DMS53 treated with DMSO at 0.1 percent for 48 hours (cell line): ENCODE results near the gene P2RY11.

ENCODE experiments used
- DNase-seq: peaks from one replicate; lab custom pipeline; 2025; ENCODE audit not compliant: unreplicated experiment; lab: John Stamatoyannopoulos, UW

P2RY11 gene

GRCh38 chr19:10092648-10093294 lies 18.7 kb upstream of the P2RY11 start:
- no peak for DNase-seq

- no peak for DNase-seq
Measured at GRCh38 chr19:10093295-10094186, 18.0 kb upstream of the P2RY11 start.

- no peak for DNase-seq
Measured at GRCh38 chr19:10095622-10095947, 15.9 kb upstream of the P2RY11 start.

- DNase-seq = peak; percentile 84
Measured at GRCh38 chr19:10095948-10096614, 15.4 kb upstream of the P2RY11 start.

GRCh38 chr19:10096615-10096963 lies 14.9 kb upstream of the P2RY11 start:
- DNase-seq = no peak

- DNase-seq = no peak
Measured at GRCh38 chr19:10100163-10100785, 11.2 kb upstream of the P2RY11 start.

- no peak for DNase-seq
Measured at GRCh38 chr19:10102787-10103236, 8.7 kb upstream of the P2RY11 start.

- no peak for DNase-seq
Measured at GRCh38 chr19:10104130-10104513, 7.4 kb upstream of the P2RY11 start.

GRCh38 chr19:10104665-10105508 lies 6.6 kb upstream of the P2RY11 start:
- no peak for DNase-seq

GRCh38 chr19:10105509-10106099 lies 5.9 kb upstream of the P2RY11 start:
- no peak for DNase-seq

- peak; percentile 86 for DNase-seq
Measured at GRCh38 chr19:10106100-10106936, 5.2 kb upstream of the P2RY11 start, which contains the start of gene PPAN. Gene PPAN, plus strand, starts transcription at chr19:10106362. Its CDS starts 33 bp downstream, at chr19:10106395.

- no peak for DNase-seq
Measured at GRCh38 chr19:10107254-10107653, 4.2 kb upstream of the P2RY11 start.

GRCh38 chr19:10107817-10108367 lies 3.6 kb upstream of the P2RY11 start:
- no peak for DNase-seq

GRCh38 chr19:10109528-10109927 lies 2.0 kb upstream of the P2RY11 start:
- DNase-seq = no peak

- no peak for DNase-seq
Measured at GRCh38 chr19:10110076-10110971, 1.2 kb upstream of the P2RY11 start.

- no peak for DNase-seq
Measured at GRCh38 chr19:10110972-10111317, 548 bp upstream of the P2RY11 start.

- DNase-seq = no peak
Measured at GRCh38 chr19:10112037-10112761, 706 bp downstream of the P2RY11 start.
